HTERT RPE-1 (cell line): Measurements from ENCODE around the gene GMCL1.

Experiments
- in situ Hi-C: fragments of 300-500 bp; cut with MboI; formaldehyde crosslinking; loops from 4 replicates; pipeline ENCODE4 v1.14.3; 2020; ENCODE audit warnings: low sequenced_read_pairs

The GMCL1 gene

DNA sequence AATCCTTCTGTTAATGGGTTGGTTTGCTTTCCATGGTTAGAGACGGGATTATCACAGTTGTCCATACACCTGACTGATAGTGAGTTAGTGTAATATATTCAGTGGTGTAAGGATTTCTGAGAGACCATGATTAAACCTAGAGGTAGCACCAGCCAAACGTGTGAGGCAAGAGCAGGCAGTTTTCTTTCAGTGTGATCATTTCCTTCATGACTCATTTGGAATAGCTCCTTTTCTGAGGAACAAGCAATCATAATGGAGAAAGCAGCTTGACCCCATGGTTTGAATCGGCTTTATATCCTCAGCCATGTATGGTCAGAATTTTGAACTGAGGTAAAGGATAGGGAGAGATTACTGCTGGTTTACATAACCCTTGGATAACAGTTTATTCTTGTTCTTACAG is 88.4 kb downstream of the GMCL1 start:
- in situ Hi-C loops, result no loop called here

GRCh38 chr2:69918401-69918800 is 88.9 kb downstream of the GMCL1 start:
- in situ Hi-C loops, result no loop called here

- in situ Hi-C loops, result no loop called here
These were observed 93.7 kb downstream of the GMCL1 start for GRCh38 chr2:69923116-69923515.

GRCh38 chr2:69926849-69927515 is 97.5 kb downstream of the GMCL1 start:
- in situ Hi-C loops, result no loop called here
